GM21737 (cell line): ENCODE measurements around the gene SLC25A26.
"Not testable (repeated sequence)": the region's sequence is repeated elsewhere in the genome, so short reads cannot be mapped to it uniquely, and the experiment has no call there.

ENCODE experiments used
- ATAC-seq: cut with Tn5 transposase; IDR thresholded peaks from one replicate; pipeline ENCODE4 v1.9.1; 2021; ENCODE audit warnings: mild to moderate bottlenecking, moderate library complexity; ENCODE audit not compliant: unreplicated experiment

The SLC25A26 gene

DNA sequence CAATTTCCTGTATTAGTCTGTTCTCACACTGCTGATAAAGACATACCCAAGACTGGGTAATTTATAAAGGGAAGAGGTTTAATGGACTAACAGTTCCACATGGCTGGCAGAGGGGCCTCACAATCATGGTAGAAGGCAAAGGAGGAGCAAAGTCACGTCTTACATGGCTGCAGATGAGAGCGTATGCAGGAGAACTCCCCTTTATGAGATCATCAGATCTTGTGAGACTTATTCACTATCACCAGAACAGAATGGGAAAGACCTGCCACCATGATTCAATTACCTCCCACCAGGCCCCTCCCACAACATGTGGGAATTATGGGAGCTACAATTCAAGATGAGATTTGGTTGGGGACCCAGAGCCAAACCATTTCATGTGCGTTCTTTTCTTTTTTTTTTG lies 5.3 kb downstream of the SLC25A26 start:
- ATAC-seq, result not testable (repeated sequence)

DNA sequence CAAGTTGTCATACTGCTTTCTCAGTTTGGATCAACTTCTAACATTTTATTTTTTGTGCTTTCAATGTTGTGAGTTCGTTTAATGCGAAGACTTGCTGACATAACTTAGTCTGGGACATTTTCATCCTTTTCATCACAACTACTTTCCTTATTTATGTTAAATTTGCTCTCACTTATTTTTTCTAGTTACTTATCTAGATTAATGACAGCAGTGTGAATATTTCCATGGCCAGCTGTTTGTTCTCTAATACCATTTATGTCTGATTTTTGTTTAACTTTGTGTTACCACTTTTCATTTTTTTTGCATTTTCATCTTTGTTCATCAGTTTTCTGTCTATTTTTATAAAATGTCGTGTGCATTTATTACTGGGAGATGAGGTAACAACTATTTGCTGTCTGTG lies 6.2 kb downstream of the SLC25A26 start:
- ATAC-seq, result no peak

DNA sequence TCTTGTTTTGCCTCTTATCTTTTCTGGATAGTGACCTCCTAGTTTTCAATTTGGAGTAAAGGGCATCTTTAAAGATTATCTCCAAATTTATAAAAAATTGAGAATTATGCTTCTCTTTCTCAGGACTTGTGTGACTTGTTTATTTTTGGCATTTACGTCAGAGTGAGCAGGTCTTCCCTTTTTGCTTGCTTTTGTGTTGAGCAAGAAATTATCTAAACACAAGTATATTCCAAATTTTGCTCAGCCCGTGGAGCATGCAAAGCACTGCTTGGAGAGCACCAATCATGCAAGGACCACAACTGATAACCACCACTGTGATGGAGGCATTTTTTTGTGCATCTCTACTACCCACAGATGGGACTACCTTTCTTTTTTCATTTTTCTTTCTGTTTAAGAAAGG lies 7.1 kb downstream of the SLC25A26 start:
- ATAC-seq, result no peak

DNA sequence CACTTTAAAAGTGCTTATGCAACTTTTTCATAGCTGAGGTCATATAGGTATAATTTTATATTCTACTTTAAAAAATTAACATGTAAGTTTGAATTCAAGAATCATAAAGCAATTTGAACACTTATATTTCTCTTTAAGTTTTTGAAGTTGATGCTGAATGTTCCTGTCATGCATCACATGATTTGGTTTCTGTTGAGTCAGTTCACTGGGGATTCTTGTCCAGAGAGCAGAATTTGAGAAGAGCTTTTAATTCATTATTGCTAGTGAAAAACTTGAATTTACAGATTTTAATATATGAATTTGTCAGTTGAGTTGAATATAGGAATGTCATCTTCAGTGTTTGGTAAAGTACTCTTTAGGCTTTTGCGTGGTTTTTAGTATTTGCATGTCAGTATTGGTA lies 7.9 kb downstream of the SLC25A26 start:
- no peak for ATAC-seq

DNA sequence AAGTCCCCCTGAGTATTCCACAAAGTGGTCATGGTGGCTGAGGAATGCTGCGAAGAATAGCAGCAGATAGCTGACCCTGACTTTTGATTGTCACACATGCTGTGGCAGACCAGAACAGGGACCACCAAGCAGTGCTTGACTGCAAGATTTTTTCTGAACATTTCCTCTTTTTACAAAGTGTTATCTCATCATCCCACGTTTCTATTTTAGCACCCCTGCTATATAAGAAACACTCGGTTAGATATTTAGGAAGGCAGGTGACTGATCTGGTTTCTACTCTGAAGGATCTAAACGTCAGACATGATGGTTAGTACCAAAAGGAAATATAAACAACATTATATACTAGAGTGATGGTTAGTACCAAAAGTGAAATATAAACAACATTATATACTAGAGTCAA lies 9.1 kb downstream of the SLC25A26 start:
- ATAC-seq, result no peak

DNA sequence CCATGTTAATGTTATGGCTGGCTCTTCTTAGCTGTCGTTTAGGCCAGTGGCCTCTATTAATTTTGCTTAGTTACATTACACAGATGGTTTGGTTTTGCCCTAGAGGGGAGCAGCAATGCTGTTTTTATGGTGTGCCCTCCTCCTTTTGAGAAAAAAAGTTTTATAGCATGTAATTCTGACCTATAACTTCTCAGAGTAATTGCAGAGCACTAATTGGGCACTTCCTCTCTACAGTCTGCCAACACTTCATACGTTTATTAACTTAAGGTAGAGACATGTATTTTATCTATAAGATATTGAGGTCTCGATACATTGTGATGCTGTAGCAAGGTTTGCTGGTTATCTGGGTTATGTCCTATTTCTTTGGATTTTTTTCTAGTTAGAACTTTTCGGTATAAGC lies 12.2 kb downstream of the SLC25A26 start:
- ATAC-seq, result no peak

DNA sequence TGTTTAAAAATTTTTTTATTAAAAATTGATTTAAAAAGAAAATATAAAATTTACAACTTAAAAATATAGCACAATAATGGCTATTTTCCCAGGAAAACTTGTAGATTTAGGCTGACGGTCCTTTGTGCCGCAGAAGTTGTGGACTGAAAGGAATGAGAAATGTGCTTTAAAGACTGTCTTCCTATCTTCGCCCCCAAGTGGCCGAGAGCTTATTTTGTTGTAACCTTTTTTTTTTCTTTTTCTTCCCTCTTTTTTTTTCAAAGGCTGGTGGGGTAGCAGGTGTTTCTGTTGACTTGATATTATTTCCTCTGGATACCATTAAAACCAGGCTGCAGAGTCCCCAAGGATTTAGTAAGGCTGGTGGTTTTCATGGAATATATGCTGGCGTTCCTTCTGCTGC lies 15.5 kb downstream of the SLC25A26 start:
- ATAC-seq, result no peak

DNA sequence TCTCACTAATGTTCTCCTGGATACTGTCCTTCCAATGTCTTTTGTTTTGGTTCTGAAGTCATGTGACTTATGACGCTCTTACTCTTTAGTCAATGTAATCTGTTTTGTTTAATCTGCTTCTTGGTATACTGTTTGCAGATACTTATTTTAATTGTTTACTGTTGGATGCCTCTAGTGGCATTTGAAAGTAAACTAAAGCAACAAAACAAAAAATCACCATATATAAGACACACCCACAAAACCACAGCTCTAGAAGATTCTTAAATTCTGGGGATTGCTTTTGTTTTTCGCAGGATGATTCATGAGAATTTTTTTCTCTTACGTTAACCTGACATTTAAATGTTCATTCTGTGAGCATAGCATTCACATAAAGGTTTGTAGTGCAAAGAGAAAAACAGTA lies 16.8 kb downstream of the SLC25A26 start:
- ATAC-seq, result no peak

DNA sequence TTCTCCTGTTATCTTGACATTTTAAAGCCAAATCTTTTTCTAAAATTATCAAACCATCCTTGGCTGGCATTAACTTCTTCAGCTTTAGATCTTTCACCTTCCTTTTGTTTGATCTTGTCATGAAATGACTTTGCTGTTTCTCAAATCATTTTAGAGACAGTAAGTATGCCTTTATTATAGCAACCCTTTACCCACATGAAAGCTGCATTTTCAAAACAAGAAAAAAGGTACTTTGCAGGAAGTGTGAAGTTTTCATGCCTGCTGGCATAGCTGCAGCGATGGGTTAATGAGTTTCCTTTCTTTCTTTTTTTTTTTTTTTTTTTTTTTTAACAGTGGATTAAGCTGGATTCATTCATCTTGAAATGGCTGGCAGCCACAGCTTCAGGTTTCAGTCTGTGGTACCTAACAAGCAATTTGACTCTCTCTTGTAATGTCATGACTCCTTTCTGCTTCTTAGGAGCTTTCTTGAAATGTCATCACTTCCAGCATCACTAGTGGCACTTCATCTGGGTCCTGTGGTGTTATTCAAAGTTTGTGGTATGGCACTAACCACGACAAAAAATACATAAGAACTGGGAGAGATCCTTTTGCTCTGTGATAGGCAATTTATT lies 18.8 kb downstream of the SLC25A26 start:
- no peak for ATAC-seq

DNA sequence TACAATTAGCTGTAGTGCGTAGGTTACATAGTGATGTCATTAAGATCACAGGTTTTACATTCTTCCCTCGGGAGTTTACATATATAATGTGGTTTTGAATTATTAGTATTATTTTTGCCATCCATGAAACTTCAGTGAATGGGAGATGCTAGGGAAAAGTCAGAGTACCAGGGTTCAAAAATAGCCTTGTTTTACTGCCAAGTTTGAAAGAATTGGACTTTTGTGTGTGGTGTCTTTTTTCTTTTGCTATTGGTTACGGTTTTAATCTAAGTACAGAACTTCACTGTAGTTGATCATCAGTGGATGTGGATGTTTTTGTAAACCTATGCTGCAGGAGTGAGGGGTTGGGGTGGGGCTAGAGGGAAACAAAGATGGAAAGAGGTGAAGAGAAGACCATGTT lies 20.7 kb downstream of the SLC25A26 start:
- no peak for ATAC-seq

DNA sequence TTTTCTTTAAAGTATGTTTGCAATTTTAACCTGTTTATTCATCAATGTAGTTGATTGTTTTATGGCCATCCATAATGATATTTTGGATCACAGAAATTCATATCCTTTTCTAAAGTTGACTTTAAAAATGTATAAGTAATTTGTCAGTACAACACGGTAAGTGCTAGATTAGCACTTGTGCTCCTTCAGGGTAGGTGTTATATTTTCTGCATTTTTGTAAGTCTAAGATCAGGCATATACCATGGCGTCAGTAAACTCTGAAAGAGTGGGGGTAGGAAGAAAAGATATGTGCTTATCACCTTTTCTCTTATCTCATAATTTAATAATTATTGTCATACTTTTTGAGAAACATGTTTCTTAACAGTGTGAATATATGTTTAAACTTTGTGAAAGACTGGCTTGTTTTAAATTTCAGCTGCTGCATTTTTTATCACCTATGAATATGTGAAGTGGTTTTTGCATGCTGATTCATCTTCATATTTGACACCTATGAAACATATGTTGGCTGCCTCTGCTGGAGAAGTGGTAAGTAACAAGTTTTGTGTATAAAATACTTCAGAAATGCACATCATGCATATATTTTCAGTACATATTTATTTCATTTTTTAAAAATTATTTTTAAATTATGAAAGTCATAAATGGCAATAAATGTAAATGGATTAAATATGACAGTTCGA lies 22.1 kb downstream of the SLC25A26 start:
- no peak for ATAC-seq

DNA sequence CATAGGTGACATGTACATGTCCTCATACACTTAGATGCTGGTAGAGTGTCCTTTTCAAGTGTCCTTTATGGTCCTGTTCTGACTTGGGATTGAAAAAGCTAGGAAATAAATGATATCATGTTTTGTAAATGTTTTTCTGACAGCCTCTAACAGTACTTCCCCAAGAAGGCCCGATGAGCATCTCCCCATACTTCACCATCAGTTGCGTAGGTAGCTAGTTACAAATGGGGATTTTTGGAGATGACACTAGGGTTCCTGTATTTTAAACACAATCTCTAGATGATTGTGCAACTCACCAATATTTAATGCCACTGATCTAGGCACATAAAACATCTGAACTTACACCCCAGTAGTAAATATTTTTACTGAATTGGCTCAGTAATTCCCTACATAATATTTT lies 27.8 kb downstream of the SLC25A26 start:
- no peak for ATAC-seq

DNA sequence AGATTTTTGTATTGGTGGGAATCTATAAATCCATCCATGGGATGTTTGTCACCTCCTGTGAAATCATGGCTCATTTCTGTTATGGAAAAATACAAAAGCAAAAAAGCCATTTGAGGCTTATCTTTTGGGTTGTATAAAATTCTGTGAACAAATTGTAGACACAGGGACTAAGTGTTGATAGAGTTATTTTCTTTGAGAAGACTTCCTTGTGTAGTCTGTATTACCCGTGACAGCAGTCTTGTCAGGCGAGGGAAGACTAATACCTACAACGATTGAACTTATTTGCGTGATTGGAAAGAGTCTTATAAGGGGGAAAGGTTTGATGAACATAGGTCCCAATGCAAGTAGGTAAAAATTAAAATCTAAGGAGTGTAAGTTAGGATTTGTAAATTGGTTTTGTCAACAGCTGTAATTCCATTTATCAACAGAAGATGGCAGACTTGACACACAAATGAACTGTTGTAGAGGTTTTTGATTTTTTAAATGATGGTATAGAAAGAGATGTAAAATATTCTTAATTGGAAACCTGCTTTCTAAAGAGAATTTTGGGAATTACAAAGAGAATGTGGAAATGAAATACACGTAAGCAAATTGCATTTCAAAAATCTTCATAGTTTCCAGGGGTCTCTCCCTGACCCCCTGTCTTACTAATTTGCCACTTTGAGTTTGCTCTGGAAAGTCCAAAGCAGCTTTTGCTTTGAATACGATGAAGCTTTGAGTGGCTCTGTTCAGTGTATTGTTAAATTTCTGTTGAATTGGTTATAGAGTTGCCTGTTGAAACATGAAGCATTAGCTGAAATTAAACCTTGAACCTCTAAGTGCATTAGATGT lies 33.2 kb downstream of the SLC25A26 start:
- no peak for ATAC-seq

DNA sequence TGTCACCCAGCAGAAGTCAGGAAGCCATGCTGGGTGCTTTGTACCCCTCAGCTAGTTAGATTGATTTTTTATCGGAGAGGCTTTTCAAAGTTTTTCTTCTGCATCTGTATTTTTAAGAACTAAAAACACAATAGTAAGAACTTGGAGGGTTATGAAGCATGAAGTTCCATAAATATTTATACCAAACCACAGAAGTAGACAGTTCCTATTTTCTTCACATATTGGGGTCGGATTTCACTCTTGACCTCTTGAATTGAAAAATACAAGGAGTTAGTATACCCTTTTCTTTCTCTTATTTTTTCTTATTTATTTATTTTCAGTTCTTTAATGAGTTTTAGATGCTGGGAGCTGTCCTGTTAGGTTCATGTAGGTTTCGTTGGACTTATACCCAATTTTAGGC lies 35.1 kb downstream of the SLC25A26 start:
- no peak for ATAC-seq

DNA sequence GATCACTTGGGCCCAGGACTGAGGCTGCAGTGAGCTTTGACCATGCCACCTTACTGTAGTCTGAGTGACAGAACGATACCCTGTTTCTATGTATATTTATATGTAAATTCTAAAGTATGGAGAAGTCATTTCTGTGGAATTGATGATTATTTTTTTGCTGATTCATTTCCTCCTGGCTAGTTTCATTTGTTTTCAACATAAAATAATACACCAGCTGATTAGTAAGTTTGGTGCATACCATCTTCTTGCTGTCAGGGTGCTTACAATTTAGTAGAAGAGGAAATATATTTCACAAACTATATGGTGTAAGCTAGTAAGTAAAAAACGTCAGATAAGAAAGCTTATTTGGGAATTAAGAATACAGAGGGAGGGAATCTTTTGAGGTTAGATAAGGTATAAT lies 36.0 kb downstream of the SLC25A26 start:
- ATAC-seq, result no peak

DNA sequence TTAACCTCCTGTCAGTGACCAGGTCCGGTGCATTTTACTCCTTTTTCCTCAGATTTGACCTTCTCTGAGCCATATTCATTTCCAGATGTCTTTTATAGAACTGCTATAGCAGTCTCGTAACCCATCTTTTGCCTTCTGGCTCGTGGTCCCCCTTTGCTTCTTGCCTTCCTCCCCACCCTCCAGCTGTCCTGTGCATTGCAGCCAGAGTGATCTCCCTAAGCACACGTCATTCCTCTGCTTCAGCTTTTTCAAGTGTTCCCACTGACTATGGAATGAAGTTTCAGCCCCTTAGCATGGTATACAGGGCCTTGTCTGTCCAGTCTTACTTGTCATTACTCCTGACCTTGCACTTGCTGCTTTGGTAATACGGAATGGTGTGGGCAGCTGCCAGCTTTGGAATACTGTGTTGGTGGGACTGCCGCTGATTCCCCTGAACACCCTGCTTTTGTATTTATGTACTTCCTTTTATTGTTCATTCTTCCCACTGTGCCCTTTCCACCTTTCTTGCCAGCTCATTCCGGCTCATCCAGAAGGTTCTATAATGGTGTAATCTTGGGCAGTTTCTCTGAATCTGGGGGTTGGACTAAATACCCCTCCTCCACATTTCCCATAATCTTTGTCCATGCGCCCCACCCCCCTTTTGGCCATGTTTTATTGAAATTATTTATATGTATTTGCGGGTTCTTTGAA lies 38.9 kb downstream of the SLC25A26 start:
- ATAC-seq, result no peak

DNA sequence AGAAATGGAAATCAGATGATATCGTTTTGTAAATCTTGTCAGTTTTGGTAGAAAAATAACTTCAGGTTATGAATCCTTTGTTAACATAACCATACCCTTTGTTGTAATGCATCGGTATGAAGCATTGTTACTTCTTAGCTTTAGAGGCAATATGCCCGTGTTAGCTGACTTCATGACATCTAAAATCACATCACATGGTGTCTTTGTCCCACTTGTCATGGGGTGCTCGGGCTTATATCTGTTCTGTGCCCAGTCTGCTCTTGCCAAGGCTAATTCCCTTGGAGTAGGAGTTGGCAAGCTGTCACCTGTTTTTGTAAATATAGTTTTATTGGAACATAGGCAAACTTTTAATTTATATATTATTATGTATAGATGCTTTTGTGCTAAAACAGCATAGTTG lies 39.6 kb downstream of the SLC25A26 start:
- ATAC-seq, result no peak

DNA sequence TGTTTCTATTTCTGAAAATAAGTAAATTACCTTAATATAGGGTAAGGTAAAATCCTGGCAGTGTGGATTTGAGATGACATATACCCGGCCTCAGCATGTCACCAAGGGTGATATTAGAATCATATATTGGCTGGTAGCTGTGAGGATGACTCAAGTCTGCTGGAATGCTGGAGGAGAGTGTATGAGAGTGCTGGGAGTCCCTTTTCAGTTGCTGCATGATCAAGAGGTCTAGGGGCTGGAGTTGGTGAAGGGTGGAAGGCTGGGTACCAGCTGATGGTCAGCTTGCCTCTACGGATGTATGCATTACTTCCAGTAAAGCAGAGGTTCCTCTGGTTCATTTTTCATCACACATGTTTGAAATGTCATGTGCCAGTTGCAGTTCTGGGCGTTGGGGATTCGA lies 40.6 kb downstream of the SLC25A26 start:
- no peak for ATAC-seq

DNA sequence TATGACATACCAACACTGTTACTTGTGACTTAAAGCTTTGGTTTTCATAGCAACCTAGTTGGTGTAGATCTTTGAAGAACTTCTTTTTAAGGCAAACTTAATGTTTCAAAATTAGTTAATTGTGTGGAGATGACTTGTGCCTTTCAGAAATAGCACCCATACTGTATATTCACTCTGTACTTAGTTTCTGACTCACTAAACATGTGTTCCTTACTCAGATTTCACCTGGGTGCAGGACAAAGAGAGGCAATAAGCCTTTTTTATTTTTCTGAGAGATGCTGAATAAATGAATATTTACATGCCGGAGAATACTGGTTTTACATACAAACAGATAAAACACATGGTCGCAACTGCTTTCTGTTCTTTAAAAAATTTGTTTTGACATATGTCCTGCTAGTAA lies 44.8 kb downstream of the SLC25A26 start:
- no peak for ATAC-seq

DNA sequence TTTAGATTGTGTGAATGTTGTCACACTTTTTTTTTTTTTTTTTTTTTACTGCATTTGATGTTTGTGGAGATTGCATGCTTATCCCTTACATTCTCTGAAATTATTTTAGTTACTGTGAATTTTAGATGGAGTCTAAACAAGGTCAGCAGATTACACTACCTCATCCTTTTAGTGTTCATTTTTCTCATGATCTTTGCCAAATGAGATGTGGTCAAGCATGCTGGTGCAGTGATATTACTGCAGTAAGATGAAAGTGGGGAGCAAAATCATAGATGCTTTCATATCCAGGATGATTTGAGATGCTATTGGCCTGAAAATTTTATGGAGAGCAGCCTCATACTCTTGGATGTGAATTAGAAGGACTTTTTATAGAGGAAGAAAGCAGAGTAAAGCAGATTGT lies 45.8 kb downstream of the SLC25A26 start:
- no peak for ATAC-seq

DNA sequence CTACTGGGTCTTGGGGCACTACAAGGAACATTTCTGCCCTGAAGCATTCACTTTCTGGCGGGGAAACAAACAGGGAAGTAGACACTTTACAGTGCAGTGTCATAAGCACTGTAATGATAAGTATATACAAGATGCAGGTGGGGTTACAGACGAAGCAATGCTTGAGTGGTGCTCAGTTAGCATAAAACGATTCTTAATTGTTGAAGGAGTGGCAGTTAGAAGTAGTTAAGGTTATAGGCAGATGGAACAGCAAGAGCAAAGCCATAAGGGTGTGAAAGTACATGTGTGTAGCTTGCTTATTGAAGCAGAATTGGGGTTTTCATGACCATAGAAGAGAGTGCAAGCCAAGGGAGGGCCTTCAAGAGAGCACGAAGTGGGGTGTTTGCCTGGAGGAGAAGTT lies 46.2 kb downstream of the SLC25A26 start:
- no peak for ATAC-seq

DNA sequence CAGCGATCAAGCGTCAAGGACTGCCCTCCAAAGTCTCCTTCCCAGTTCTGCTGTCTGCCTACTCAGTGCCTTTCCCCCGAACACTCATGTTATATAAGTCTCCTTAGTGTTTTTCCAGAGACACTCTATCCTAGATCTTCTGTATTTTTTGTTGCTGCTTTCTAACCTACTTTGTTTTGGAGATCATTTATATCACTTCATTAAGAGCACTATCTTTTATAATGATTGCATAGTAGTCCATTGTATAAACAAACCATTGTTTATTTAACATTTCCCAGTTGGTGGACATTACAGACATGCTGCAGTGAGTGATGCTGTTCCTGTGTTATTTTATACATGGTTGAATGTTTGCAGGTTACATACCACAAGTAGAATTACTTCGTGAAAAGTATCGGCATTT lies 47.1 kb downstream of the SLC25A26 start:
- no peak for ATAC-seq
